Measurements from ENCODE around the gene TTC17. TPM values are rescaled to one million over a fixed set of nuclear protein-coding genes. Genes with fewer than 3 reads are reported as not detected.

Gene TTC17
- total RNA-seq, 2 experiments from 2014 or later: 72.9 to 77.3 TPM

- Histone ChIP-seq H3K4me1 (ENCODE audit: insufficient read depth, low read length) (no peaks in the 10 kb centered on the region), H3K27me3 (ENCODE audit: control insufficient read depth in 1 of 2, insufficient read depth in 2 of 2, low read length in 2 of 2) (no peaks in the 10 kb centered on the region), H3K36me3 (ENCODE audit: insufficient read depth, low read length) (peaks cover 22% of the 10 kb centered on the region), H3K27ac (ENCODE audit: low read depth in 1 of 2, low read length in 2 of 2) (no peak overlapping the region), H3K4me3 (ENCODE audit: low read length) (no peak overlapping the region), H3K9me3 (ENCODE audit: control insufficient read depth in 1 of 2, insufficient read depth in 1 of 2, low read length in 2 of 2) (no peaks in the 10 kb centered on the region)
- no peak overlapping the region for H3K27ac Mint-ChIP-seq
- no peaks in the 10 kb centered on the region for H3K27me3 Mint-ChIP-seq
- H3K4me1 Mint-ChIP-seq (ENCODE audit: low read depth): peaks cover 6% of the 10 kb centered on the region
- ChIA-PET POLR2A (no interaction called here), CTCF (interaction anchor here (1.4 kb wide), 1 partner anchor 9 kb away, joined by 3 read pairs; no protein-coding TSS in a partner anchor)
- ATAC-seq (ENCODE audit: poor library complexity): no peak
- no peaks in the 10 kb centered on the region for H3K9me3 Mint-ChIP-seq
- DNase-seq: no peak
- H3K36me3 Mint-ChIP-seq (ENCODE audit: low read depth): peaks cover 49% of the 10 kb centered on the region
- H3K4me3 Mint-ChIP-seq: no peak overlapping the region
- intact Hi-C loops (cut with DNase I, micrococcal nuclease): no loop called here
- no peak for TF ChIP-seq CTCF (IDR thresholded peaks at IDR 0.05)
Measured at GRCh38 chr11:43381802-43382201, 23.1 kb downstream of the TTC17 start.

DNA sequence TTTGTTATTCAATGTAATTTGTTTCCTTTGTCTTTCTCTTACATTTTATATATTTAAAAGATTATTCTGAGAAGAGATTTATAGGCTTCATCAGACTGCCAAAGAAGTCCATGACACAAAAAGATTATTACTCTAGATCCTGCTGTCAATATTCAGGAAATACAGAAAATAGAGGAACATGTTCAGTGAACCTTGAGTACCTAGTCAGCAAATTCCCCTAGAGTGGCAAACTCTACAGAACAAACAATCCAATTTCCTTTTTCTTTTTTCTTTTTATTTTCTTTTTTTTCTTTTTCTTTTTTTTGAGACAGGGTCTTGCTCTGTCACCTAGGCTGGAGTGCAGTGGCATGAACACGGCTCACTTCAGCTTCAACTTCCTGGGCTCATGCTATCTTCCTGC is 23.9 kb downstream of the TTC17 start:
- Mint-ChIP-seq H3K27me3 (no peaks in the 10 kb centered on the region), H3K9me3 (no peaks in the 10 kb centered on the region), H3K4me1 (ENCODE audit: low read depth) (peaks cover 5% of the 10 kb centered on the region), H3K36me3 (ENCODE audit: low read depth) (peaks cover 54% of the 10 kb centered on the region), H3K27ac (no peak overlapping the region), H3K4me3 (no peak overlapping the region)
- ATAC-seq (ENCODE audit: poor library complexity) (no peak), DNase-seq (no peak)
- Histone ChIP-seq H3K4me1 (ENCODE audit: insufficient read depth, low read length) (no peaks in the 10 kb centered on the region), H3K27ac (ENCODE audit: low read depth in 1 of 2, low read length in 2 of 2) (no peak overlapping the region), H3K4me3 (ENCODE audit: low read length) (no peak overlapping the region), H3K36me3 (ENCODE audit: insufficient read depth, low read length) (peaks cover 30% of the 10 kb centered on the region), H3K27me3 (ENCODE audit: control insufficient read depth in 1 of 2, insufficient read depth in 2 of 2, low read length in 2 of 2) (no peaks in the 10 kb centered on the region), H3K9me3 (ENCODE audit: control insufficient read depth in 1 of 2, insufficient read depth in 1 of 2, low read length in 2 of 2) (no peaks in the 10 kb centered on the region)
- intact Hi-C loops (cut with DNase I, micrococcal nuclease): no loop called here
- no peak for TF ChIP-seq CTCF (IDR thresholded peaks at IDR 0.05)
- ChIA-PET POLR2A (no interaction called here), CTCF (no interaction called here)

GRCh38 chr11:43384393-43384792 is 25.7 kb downstream of the TTC17 start:
- H3K27me3 Mint-ChIP-seq: no peaks in the 10 kb centered on the region
- no peak overlapping the region for H3K4me3 Mint-ChIP-seq
- Histone ChIP-seq H3K27ac (ENCODE audit: low read depth in 1 of 2, low read length in 2 of 2) (no peak overlapping the region), H3K4me1 (ENCODE audit: insufficient read depth, low read length) (no peaks in the 10 kb centered on the region), H3K27me3 (ENCODE audit: control insufficient read depth in 1 of 2, insufficient read depth in 2 of 2, low read length in 2 of 2) (no peaks in the 10 kb centered on the region), H3K4me3 (ENCODE audit: low read length) (no peak overlapping the region), H3K36me3 (ENCODE audit: insufficient read depth, low read length) (peaks cover 34% of the 10 kb centered on the region), H3K9me3 (ENCODE audit: control insufficient read depth in 1 of 2, insufficient read depth in 1 of 2, low read length in 2 of 2) (no peaks in the 10 kb centered on the region)
- CTCF ChIA-PET: no interaction called here
- ATAC-seq (ENCODE audit: poor library complexity): no peak
- POLR2A ChIA-PET: interaction anchor here (0.6 kb wide), 1 partner anchor 215 kb away, joined by 3 read pairs; no protein-coding TSS in a partner anchor
- no peak for TF ChIP-seq CTCF (IDR thresholded peaks at IDR 0.05)
- H3K9me3 Mint-ChIP-seq: no peaks in the 10 kb centered on the region
- intact Hi-C loops (cut with DNase I, micrococcal nuclease): no loop called here
- H3K27ac Mint-ChIP-seq: no peak overlapping the region
- no peak for DNase-seq
- peaks cover 60% of the 10 kb centered on the region for H3K36me3 Mint-ChIP-seq (ENCODE audit: low read depth)
- H3K4me1 Mint-ChIP-seq (ENCODE audit: low read depth): no peaks in the 10 kb centered on the region

Measured in CD4-positive, alpha-beta T cell (primary cell).